Endothelial cell of umbilical vein (primary cell): ENCODE results near the gene LGALS3BP.

Experiments
- EZH2 ChIP-seq: IDR thresholded peaks from 2 replicates; pipeline ENCODE4 v1.6.1; 2012; ENCODE audit warnings: borderline replicate concordance, low read depth, mild to moderate bottlenecking, moderate library complexity, low read length, inconsistent platforms; ENCODE audit not compliant: severe bottlenecking
- JUN ChIP-seq: IDR thresholded peaks from 2 replicates; pipeline ENCODE4 v1.6.1; 2011; ENCODE audit warnings: borderline replicate concordance, low read depth; ENCODE audit not compliant: insufficient read length, insufficient read depth
- POLR2A ChIP-seq: IDR thresholded peaks from 2 replicates; pipeline ENCODE4 v1.6.1; 2012; ENCODE audit warnings: low read depth, mild to moderate bottlenecking, control low read depth, low read length
- POLR2AphosphoS5 ChIP-seq: IDR thresholded peaks from 2 replicates; pipeline ENCODE4 v1.6.1; 2012; ENCODE audit warnings: low read depth, mild to moderate bottlenecking, control low read depth, low read length, moderate library complexity; ENCODE audit not compliant: insufficient read depth
- TF ChIP-seq, protein P1 (sequence below), 2 donors: IDR thresholded peaks; 1 replicate in 1 of 2; 2 replicates in 1 of 2; pipeline ENCODE4 v1.5.1; 2011; ENCODE audit warnings: low read length in 2 of 2, mild to moderate bottlenecking in 2 of 2, moderate library complexity in 2 of 2, control low read depth in 1 of 2, inconsistent platforms in 1 of 2, low read depth in 1 of 2; ENCODE audit not compliant: insufficient read depth in 1 of 2; ENCODE audit errors: extremely low read depth in 1 of 2
- TF ChIP-seq, protein P2 (sequence below): IDR thresholded peaks from 2 replicates; pipeline ENCODE4 v1.6.1; 2011; ENCODE audit not compliant: insufficient read depth, insufficient read length

DNA sequence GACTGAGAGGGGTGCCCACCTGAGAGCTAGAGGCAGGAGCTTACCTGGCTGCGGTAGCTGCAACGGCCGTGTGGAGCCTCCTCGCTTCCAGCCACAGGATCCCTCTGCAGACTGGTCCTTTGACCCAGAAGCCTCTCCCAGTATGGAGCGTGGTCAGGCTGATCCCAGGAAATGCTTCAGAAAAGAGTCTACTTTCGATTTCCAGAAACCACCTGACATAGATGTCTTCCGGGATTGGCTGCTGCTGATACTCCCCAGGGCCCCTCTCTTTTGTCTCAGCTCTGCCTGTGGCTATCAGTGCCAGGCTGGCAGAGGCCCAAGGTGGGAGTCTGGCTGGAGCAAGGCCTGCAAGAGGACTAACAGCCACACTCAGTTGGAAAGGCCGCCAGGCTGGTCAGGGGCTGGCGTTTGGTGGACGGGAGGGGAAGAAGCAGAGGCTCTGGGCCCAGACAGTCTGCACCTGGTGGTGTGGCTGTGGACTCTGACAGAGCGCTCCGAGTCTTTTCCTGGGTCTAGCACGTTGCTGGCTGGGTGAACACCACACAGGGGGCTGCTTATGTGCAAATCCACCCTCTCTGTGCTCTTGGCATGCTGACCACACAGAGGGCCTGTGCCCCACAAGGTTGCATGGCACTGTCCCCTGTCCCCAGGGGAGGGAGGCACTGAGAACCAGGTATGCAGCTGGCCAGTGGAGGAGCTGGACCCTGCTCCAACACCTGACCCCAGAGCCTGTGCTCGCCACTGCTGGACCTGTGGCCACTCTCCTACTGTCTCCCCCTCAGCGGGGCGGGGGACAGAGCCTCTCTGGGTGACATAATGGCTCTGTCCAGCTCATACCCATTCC lies at the start of gene LGALS3BP:
- TF ChIP-seq, protein P1, sequence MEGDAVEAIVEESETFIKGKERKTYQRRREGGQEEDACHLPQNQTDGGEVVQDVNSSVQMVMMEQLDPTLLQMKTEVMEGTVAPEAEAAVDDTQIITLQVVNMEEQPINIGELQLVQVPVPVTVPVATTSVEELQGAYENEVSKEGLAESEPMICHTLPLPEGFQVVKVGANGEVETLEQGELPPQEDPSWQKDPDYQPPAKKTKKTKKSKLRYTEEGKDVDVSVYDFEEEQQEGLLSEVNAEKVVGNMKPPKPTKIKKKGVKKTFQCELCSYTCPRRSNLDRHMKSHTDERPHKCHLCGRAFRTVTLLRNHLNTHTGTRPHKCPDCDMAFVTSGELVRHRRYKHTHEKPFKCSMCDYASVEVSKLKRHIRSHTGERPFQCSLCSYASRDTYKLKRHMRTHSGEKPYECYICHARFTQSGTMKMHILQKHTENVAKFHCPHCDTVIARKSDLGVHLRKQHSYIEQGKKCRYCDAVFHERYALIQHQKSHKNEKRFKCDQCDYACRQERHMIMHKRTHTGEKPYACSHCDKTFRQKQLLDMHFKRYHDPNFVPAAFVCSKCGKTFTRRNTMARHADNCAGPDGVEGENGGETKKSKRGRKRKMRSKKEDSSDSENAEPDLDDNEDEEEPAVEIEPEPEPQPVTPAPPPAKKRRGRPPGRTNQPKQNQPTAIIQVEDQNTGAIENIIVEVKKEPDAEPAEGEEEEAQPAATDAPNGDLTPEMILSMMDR (IDR thresholded peaks at IDR 0.05; ENCODE audit: extremely low read depth in 1 of 2, insufficient read depth in 1 of 2, low read depth in 1 of 2, low read length in 2 of 2) = no peak
- TF ChIP-seq, protein P2, sequence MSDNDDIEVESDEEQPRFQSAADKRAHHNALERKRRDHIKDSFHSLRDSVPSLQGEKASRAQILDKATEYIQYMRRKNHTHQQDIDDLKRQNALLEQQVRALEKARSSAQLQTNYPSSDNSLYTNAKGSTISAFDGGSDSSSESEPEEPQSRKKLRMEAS = no peak
- TF ChIP-seq POLR2A (no peak), POLR2AphosphoS5 (no peak), JUN (no peak), EZH2 (no peak)
